ENCODE results near the gene MED15.

Gene MED15

DNA sequence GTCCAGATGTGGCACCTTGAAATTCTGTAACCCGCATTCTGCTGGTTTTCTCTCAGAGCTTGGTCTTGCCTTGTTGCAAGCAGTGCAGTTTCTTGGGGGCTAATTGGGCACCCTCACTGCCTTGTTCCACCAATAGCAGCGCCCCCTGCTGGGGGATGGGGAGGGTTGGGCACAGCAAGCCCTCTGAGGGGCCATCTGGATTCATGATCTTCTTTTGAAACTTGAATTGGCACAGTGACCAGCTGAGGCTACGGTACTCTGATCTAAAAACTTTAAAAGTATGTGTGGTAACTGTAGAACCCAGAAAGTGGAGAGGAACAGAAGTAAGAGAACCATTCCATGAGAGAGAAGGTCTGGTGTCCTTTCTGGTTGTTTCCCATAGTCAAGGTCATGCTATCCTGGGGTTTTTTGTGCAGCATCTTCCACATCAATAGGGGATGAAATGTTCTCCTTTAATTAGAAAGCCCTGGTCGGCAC is 64.2 kb downstream of the MED15 start:
- no peak for DNase-seq (ENCODE audit: low spot score)

DNA sequence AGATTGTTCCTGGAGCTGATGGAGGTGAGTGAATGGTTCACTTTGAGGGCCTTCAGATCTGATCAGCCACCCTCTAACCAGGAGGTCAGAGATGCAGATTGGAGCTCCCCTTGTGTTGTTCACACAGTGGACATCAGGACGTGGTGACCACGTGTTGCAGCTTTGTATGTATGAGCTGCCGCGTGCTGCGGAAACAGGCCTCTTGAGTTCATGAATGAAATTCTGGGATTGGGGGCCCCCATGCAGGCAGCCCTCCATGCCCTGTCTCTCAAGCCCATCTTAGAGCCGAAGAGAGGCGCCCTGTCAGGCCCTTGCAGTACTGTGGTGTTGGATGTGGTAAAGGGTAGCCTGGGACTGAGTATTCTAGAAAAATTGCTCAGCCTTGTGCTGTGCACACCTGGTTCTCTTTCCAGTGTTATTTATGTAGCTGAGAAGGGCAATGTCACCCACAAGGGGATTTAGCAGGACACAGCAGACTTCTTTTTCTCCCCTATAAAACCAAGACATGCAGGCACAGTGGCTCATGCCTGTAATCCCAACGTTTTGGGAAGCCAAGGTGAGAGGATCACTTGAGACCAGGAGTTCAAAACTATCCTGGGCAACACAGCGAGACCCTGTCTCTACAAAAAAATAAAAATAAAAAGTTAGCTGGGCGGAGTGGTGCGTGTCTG is 64.9 kb downstream of the MED15 start:
- DNase-seq (ENCODE audit: low spot score), result no peak

DNA sequence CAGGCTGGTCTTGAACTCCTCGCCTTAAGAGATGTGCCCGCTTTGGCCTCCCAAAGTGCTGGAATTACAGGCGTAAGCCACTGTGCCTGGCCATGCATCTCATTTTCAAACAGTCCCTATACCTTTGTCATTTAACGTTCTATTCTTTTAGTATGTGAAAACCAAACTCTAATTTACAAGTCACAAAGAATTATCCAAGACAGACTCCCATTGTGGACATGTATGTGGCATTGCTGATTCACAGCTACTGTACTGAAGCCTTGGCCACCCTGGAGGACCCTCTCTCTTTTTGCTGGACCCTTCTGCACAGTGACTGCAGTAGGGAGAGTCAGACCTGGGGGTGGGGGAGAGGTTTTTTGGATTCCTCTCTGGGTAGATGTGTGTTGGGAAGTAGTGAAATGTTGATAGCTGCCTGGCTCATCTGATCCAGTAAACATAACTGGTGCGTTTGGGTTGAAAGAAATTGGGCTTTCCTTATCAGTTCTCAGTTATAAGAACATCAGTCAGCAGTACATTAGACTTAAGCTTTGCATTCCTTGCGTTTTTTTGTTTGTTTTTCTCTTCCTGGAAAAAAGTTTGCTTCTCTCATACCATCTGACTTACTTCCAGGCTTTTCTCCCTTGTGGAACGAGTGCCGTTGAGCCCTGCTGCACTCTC is 65.9 kb downstream of the MED15 start:
- DNase-seq (ENCODE audit: low spot score), result no peak

DNA sequence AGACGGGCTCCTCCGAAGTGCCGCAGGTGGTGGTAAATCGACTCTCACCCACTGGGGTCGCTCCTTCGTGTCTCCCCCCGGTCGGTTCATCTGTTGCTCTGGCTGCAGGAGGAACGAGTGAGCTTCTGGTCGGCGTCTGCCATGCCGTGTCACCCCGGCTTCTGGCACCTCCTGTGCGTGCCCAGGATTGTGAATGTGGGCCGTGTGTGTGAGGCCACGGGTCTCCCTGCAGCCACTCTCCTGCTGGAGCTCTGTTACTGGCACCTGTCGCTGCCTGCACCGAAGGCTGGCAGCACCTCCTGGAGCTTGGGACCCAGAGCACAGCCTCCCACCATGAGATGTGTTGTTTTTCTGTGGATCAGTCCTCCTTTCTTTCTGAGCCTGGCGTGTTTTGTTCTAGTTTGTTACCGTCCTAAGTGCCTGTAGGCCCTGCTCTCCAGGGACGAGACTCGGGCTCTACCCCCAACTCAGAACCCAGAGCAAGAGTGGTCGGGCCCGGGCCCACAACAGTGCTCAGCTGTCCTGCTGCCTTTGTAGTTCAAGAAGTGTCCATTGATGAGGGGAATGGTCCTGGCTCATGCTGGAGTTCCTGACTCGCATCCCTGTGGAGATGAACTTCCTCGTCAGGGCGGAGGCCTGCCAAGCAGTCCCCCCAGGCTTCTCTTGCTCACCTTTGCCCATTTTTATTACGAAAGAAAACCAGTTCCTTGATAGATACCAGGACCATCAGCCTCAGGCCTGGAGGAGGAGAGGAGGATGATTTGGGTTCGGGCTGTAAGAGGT is 66.6 kb downstream of the MED15 start:
- DNase-seq (ENCODE audit: low spot score), result no peak

DNA sequence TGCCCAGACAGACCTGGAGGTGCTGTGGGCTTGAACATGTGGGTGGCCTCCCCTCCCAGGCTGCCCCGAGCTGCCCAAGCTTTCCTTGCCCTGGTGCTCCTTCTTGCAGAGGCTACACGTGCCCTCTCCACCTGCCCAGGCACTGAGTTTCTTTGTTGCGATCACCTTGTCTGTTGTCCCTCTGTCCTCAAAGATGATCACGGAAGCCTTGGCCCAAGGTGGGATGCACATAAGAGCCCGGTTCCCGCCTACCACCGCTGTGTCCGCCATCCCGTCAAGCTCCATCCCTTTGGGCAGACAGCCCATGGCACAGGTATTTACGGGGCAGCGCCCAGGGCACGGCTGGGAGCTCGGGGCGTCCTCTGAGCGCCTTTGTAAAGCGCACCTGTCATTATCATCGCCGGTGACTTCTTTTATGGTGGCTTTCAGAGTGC is 67.5 kb downstream of the MED15 start:
- no peak for DNase-seq (ENCODE audit: low spot score)

DNA sequence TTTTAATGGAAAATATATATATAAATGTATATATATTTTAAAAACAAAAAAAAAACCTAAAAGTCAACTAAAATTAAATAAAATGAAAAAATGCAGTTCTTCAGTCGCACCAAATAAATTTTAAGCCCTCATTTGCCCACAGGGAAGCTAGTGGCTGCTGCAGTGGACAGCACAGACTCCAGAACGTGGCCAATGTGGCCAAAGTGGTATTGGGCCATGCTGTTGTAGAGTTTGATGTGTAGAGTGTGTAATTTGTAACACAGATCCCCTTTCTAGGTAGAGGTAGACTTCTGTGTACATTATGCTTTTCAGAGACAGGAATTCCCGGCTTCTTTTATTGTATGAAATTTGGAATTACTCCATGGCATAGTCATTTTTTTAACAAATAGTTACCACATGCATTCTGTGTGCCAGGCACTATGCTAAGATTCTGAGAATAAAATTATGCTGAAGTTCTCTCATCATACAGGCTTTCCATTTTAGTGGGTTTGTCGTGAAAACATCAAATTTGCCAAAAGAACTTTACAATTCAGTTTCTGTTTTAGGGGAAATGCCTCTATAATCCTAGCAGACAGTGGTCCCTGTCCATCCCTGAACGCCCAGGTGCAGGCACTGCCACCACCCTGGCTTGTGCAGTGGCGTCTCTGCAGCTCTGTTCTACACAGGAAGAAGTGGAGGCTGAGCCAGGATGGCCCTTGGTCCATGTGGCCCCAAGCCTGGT is 68.5 kb downstream of the MED15 start:
- no peak for DNase-seq (ENCODE audit: low spot score)

DNA sequence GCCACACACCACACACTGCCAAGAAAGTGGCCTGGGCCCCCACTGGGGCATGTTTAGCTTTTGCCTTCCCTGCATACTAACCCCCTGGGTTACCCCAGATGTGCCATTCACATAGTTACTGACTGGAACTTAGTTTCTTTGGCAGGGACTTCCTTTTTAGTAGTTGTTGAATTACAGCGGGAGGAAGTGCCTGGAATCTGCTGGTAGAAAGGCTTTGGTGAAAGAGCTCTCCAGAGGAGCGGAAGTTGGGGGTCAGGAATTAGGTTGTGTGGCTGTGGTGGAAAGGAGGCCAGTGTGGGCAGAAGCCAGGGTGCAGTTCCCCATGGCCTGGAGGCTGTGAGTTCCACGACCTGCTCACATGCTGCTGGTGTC is 69.0 kb downstream of the MED15 start:
- DNase-seq (ENCODE audit: low spot score), result no peak

DNA sequence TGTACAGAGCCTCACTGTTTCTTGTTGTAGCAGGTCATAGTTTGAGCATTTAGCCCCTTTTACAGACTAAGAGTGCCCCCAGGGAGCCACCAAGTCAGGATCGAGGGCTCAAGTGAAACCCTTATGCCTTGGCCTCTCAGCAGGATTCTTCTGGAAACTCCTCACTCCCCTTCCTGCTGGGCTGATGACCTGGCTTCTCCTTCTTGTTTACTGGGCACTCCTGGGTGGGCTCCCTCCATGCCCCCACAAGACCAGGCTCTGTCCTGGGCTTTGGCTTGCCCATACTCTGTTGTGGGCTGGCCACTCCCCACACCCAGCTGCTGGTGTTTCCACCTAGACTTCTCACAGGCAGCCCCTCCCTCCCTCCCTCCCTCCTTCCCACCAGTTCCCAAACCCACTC is 69.6 kb downstream of the MED15 start:
- DNase-seq (ENCODE audit: low spot score), result no peak

DNA sequence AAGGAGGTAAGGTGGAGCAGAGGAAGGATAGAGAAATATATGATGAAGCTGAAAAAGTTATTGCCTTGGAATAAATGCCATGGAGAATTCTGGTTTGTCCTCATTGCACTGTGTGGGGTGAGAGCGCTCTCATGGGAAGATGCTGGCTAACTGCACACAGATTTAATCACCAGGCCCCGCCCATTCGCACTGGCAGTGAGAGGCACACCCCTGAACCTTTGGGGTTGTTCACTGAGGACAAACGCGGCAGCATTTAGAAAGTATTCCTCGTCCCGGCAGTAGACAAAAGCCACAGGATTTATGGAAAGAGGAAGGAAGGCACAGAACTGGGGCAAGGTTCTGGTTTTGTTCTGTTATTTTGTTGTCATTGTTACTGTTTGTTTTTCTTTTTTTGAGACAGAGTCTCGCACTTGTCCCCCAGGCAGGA is 70.2 kb downstream of the MED15 start:
- no peak for DNase-seq (ENCODE audit: low spot score)

DNA sequence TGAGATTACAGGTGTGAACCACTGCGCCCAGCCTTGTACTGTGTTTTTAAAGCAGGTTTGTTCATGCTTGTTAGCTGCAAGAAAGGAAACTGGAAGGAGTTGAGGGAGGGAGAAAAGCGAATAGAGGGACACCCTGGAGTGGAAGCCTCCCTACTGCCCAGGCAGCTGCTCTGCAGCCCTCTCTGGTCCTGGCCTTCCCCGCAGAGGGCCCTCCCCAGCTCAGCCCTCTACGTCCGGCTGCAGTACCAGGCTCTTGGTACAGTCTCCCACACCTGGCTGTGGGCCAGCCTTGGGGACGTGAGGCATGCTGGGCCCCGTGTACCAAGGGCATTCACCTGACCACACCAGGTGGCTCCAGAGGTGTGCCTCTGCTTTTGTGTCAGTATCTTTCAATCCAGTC is 70.8 kb downstream of the MED15 start:
- no peak for DNase-seq (ENCODE audit: low spot score)

DNA sequence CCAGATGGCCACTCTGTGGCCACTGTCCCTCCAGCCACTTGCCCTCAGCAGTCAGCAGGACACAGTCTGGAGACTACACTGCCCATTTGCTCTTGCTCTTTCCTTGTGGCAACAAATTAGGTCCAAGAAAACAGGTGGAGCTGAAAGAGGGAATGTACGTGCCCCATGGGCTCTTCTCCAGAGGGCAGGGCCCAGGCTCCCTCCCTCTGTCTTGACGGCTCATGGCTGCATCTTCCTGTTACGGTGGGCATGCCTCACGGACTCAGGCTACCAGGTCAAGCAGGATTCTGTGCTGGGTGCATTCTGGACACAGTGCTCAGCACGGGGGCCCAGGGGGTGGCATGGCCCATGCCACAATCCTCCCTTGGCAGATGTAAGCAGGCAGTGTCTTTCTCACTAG is 71.3 kb downstream of the MED15 start:
- no peak for DNase-seq (ENCODE audit: low spot score)

DNA sequence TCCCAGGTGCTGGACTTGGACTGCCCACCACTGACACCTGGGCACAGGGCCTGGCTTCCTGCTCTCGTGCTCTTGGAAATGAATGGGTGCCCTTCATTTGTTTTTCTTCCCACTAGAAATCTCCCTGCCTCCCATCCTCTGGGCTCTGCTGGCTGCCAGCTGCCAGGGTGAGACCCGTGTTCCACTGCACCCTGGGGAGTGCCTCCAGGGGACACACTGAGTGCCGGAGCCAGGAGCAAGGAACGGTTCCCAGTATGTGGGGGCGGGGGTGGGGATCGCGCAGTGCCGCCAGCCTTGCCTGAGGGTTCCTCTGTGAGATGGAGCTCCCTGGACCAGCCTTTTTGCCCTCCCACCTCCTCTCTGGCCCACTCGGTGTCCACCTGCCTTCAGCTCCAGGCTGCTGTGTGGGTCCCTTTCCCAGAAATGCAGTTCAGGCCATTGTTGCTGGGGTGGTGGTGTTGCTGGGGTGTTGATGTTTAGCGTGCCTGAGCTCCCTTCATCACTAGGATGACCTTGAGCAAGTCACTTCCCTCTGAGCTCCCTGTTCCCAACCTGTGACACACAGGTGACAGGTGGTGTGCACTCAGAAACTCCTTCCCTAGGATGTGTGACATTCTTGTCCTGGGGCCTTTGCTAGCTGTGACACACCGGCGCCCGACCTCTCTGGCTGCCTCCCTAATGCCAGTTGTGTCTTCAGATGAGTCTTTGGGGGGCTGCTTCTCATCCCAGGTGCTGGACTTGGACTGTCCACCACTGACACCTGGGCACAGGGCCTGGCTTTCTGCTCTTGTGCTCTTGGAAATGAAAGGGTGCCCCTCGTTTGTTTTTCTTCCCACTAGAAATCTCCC is 72.1 kb downstream of the MED15 start:
- DNase-seq (ENCODE audit: low spot score), result no peak

DNA sequence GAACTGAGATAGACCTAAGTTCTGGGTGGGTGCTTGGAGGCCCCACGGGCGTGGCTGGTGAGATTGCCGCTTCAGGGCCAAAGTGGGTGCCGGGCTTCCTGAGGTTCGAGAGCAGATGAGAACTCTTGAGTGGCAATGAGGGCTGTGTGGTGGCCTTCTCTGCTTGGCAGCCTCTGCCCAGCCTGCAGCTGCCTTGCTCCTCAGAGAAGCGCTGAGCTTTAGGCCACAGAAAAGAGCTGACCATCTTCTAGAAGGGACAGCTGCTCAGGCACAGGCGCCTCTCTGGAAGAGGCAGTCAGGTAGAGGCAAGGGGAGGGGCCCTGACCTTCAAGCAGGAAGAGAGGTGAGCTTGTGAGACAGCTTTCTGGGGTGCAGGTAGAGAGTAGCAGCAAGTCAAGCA is 72.8 kb downstream of the MED15 start:
- no peak for DNase-seq (ENCODE audit: low spot score)

DNA sequence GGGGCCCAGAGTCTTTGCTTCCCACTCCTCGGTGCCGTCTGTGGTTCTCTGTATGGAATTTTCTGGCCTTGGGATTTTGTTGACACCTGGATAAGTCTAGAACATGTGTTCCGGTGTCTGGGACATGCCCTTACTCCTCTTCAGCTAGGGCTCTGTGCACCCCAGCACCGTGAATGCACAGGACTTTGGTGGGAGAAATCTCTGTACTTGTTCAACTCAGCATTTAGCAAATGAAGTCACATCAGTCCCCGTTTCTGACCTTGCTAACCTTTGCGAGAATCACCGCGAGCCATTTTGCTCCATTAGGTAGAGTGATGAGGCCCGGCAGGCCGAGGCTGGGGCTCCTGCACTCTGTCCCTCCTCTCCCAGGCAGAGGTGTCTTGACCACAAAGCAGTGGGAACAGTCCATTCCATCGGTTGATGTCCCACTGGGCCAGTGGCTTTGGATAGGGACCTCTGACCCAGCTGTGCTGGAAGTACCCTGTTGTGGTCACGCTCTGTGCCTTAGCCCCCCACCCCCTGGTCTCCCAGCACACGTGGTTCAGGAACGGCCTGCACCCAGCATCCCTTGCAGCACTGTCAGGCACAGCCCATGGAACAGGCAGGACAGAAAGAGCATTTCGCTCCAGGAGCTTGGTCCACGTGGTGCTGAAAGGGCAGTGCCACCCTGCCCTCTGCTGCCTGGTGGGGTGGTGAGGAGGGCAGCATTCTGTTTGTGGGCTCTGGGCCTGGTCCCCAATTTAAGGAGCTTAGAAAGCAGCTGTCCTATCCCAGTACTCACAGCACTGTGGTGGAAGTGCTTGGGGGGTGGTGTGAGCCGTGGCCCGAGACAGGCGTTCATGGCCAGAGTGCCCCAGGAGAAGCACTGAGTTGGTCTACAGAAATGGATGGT is 73.4 kb downstream of the MED15 start:
- DNase-seq (ENCODE audit: low spot score), result no peak

DNA sequence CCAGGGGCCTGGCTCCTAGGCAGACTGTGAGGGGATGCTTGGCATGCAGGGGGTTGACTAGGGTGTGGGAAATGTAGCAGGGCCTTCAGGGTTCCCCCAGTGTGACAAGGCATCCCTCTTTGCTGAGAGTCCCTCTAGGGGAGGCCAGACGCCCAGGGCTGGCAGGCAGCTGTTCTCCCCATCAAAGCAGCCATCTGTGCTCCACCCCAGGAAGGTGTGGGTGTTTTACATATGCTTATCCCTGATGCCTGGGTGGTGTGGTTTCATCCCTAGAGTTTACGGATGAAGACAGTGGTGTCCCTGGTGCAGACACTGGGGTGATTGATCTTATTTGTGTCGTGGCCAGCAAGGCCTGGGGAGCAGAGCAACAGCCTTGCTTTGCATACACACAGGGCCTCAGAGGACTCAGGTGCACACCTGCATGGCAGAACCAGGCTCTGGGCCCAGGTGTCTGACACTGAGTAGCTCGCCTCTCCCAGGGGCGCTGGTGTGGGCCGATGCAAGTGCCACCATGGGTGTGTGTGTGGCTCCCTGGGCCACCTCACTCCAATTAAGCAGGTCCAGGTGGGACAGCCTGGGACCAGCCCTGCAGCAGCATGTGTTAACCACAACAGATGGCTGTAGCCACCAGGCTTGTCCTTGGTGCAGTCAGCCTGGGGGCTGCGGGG is 74.2 kb downstream of the MED15 start:
- no peak for DNase-seq (ENCODE audit: low spot score)

DNA sequence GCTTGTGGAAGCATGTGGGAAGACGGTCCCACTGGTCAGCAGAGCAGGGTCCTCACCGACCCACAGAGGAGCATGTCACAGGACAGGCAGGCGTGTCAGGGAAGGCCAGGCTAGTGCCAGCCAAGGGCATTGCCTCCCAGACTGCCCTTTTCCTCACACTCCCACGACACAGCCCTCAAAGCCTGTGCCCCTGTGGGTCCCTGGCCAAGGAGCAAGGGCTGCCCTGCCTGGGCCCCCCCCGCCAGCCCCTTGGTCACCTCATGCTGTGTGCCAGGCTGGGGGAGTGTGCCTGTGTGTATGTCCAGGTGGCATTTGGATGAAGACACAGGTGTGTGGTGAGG is 74.7 kb downstream of the MED15 start:
- DNase-seq (ENCODE audit: low spot score), result no peak

DNA sequence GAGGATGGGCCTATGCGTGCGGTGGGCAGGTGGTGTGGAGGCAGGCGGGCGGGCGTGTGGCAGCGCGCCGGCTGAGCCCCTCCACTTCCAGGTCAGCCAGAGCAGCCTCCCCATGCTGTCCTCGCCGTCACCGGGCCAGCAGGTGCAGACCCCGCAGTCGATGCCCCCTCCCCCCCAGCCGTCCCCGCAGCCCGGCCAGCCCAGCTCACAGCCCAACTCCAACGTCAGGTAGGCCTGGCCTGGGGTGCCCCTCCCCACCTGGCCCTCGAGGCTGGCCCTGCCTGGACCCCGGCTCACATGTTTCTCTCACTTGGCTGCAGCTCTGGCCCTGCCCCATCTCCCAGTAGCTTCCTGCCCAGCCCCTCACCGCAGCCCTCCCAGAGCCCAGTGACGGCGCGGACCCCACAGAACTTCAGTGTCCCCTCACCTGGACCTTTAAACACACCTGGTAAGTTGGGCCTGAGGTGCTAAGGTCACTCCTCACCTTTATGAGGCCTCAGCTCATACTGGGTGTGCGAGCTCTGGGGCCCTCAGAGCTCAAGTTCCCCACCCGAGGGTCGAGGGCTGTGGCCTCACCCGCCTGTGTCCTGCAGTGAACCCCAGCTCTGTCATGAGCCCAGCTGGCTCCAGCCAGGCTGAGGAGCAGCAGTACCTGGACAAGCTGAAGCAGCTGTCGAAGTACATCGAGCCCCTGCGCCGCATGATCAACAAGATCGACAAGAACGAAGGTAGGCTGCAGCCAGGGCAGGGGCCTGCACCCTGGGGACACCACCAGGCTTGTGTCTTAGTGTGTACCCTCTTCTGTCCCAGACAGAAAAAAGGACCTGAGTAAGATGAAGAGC is 75.3 kb downstream of the MED15 start:
- no peak for DNase-seq (ENCODE audit: low spot score)

DNA sequence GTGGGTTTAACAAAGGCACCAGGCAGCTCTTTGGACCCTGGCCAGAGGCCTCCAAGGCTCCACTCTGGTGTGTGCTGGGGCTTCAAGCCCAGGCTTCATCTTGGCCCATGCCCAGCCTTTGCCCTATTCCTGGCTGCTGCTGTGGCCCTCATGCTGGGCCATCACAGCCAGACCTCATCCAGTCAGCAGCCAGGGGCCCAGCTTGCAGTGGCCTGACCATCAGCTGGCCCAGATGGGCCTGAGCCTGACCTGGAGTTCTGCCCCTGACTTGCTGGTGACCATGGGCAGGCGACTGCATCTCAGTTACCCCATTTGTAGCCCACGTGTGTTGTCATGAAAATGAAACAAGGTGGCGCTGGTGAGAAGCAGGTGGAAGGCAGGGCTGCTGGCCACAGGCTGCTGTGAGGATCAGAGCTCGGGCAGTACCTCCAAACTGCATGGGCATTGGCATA is 76.1 kb downstream of the MED15 start:
- DNase-seq (ENCODE audit: low spot score), result no peak

Data from RKO (cell line).